NCI-H2227 treated with DMSO at 0.1 percent for 48 hours (cell line): ENCODE measurements around the gene ARHGAP23.
"Not testable (repeated sequence)": the region's sequence is repeated elsewhere in the genome, so short reads cannot be mapped to it uniquely, and the experiment has no call there.

Source experiments
- DNase-seq: peaks from one replicate; lab custom pipeline; 2025; lab: John Stamatoyannopoulos, UW

The ARHGAP23 gene

GRCh38 chr17:38461683-38462082 lies 33.4 kb downstream of the ARHGAP23 start:
- DNase-seq, result no peak

DNA sequence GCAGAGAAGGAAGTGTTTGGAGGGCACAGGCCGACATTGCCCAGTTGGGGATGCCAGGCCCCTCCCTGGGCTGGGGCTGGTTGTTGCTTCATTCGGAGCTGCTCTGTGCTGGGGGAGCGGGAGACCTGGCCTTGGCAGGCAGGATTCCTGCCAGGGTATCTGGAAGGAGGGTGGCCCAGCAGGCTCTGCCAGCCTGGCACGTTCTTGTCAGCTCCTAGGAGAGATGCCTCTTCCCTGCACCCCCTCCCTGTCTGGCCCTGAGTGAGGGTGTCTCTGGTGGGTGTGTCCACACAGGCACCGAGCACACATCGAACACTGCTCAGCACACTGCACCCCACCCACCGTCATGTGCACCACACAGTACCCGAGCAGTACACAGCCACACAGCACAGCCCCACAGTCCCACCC lies 35.2 kb downstream of the ARHGAP23 start:
- no peak for DNase-seq

GRCh38 chr17:38464251-38464722 lies 36.0 kb downstream of the ARHGAP23 start:
- DNase-seq, result no peak

GRCh38 chr17:38464723-38465390 lies 36.6 kb downstream of the ARHGAP23 start:
- DNase-seq, result peak; percentile 63

- DNase-seq, result no peak
Measured at GRCh38 chr17:38465391-38466345, 37.4 kb downstream of the ARHGAP23 start.

- no peak for DNase-seq
Measured at GRCh38 chr17:38466346-38467315, 38.4 kb downstream of the ARHGAP23 start.

DNA sequence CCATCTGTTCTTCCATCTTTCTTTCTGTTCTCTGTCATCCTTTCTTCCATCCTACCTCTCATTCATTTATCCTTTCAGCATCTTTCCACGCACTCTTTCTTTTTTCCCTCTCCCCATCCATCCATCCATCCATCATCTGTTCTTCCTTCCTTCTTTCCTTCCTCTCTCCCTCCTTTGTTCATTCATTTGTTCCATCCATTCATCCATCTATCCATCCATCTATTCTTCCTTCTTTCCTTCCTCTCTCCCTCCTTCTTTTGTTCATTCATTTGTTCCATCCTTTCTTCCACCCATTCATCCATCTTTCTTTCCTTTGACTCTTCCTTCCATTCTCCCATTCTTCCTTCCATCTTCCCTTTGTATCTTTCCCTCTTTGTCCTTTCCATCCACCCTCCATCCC lies 39.2 kb downstream of the ARHGAP23 start:
- DNase-seq, result no peak

GRCh38 chr17:38469875-38470274 lies 41.6 kb downstream of the ARHGAP23 start:
- no peak for DNase-seq

- not testable (repeated sequence) for DNase-seq
Measured at GRCh38 chr17:38471253-38471652, 43.0 kb downstream of the ARHGAP23 start.

DNA sequence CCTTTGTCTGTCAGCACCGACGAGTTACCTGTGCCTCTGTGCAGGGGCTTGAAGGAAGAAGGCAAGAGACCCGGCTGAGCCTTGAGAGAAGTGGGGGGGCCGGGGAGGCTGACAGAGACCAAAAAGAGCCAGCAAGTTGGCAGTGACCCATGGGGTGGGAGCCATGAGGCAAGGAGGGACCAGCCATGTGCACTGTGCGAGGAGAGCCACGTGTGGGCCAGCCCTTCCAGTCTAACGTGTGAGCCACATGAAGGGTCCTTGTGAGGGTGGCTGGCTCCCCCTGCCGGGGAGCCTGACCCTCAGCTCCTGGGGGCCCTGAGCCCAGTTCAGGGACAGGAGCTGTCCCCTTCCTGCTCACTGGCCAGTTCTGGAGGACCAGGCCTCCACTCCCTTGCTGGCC lies 46.4 kb downstream of the ARHGAP23 start:
- DNase-seq, result not testable (repeated sequence)

DNA sequence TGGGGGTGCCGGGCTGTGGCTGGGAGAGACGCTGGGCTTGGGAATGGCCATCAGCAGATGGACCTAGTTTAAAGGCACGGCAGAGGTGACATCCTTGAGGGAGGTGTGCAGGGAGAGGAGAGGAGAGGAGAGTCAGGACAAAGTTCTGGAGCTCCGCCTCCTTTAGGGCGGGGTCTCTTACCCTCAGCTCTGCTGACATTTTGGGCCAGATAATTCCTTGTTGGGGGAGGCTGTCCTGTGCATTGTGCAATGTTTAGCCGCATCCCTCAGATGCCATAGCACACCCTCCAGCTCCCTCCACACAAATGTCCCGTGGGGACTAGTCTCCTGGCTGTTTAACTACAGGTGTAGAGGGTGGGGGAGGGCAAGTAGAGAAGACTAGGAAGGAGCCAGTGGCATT lies 48.3 kb downstream of the ARHGAP23 start:
- no peak for DNase-seq

DNA sequence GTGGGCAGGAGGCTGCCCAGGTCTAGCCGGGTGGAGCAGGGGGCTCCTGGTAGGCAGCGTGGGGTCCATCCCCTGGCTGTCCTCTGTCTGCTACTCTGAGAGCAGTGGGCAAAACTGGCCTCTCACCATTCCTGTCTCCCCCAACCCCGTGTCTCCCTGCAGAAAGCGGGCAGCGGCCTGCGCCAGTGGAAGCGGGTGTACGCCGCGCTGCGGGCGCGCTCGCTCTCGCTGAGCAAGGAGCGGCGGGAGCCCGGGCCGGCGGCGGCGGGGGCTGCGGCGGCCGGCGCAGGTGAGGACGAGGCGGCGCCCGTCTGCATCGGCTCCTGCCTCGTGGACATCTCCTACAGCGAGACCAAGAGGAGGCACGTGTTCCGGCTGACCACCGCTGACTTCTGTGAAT lies 49.2 kb downstream of the ARHGAP23 start:
- DNase-seq, result not testable (repeated sequence)

GRCh38 chr17:38477951-38478350 lies 49.7 kb downstream of the ARHGAP23 start:
- DNase-seq, result not testable (repeated sequence)

DNA sequence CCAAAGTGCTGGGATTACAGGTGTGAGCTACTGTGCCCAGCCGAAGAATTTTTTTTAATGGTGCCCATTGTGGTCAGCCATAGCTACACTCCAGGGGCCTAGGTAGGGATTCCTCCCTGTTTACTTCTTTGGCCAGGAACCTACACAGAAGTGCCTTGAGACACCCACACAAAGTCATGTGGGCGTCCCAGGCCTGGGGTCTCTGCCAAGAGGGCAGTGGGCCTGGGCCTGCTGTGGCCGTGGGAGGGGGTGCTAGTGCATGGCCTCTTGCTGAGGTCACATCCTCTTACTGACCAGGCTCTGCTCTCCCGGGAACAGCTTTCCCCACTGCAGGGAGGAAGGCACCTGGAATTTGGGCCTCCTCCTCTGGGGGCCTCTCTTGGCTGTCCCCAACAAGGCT lies 50.4 kb downstream of the ARHGAP23 start:
- not testable (repeated sequence) for DNase-seq

- not testable (repeated sequence) for DNase-seq
Measured at GRCh38 chr17:38482039-38482699, 53.9 kb downstream of the ARHGAP23 start.

- not testable (repeated sequence) for DNase-seq
Measured at GRCh38 chr17:38482700-38483043, 54.4 kb downstream of the ARHGAP23 start.

GRCh38 chr17:38484242-38485145 lies 56.2 kb downstream of the ARHGAP23 start:
- peak; percentile 42 for DNase-seq

GRCh38 chr17:38485146-38485468 lies 56.8 kb downstream of the ARHGAP23 start:
- no peak for DNase-seq

GRCh38 chr17:38485681-38486298 lies 57.5 kb downstream of the ARHGAP23 start:
- not testable (repeated sequence) for DNase-seq

GRCh38 chr17:38489774-38490173 lies 61.5 kb downstream of the ARHGAP23 start:
- not testable (repeated sequence) for DNase-seq
